HG03457 (cell line): Measurements from ENCODE around the gene CHD9.
"Not testable (repeated sequence)": the region's sequence is repeated elsewhere in the genome, so short reads cannot be mapped to it uniquely, and the experiment has no call there.

Experiments used
- ATAC-seq: cut with Tn5 transposase; IDR thresholded peaks from one replicate; pipeline ENCODE4 v1.9.1; 2021; ENCODE audit warnings: moderate number of reproducible peaks; ENCODE audit not compliant: unreplicated experiment

Gene CHD9

GRCh38 chr16:53069772-53070171, 15.0 kb downstream of the CHD9 start:
- ATAC-seq: no peak

GRCh38 chr16:53071748-53072301, 17.0 kb downstream of the CHD9 start:
- no peak for ATAC-seq

- ATAC-seq: no peak
Measured at GRCh38 chr16:53073022-53073421, 18.2 kb downstream of the CHD9 start.

DNA sequence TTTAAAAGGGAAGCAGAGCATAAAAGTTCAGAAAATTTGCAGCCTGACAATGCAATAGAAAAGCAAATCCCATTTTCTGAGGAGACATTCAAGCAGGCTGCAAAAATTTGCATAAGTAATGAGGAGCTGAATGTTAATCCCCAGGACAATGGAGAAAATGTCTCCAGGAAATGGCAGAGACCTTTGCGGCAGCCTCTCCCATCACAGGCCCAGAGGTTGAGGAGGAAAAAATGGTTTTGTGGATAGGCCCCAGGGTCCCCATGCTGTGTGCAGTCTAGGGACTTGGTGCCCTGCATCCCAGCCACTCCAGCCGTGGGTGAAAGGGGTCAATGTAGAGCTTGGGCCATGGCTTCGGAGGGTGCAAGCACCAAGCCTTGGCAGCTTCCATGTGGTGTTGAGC, 19.5 kb downstream of the CHD9 start:
- not testable (repeated sequence) for ATAC-seq

DNA sequence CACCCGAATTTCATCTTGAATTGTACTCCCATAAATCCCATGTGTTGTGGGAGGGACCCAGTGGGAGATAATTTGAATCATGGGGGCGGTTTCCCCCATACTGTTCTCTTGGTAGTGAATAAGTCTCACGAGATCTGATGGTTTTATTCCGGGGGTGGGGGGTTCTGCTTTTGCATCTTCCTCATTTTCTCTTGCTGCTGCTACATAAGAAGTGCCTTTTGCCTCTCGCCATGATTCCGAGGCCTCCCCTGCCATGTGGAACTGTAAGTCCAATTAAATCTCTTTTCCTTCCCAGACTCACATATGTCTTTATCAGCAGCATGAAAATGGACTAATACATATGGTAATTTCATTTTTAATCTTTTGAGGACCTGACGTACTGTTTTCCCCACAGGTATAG, 20.7 kb downstream of the CHD9 start:
- not testable (repeated sequence) for ATAC-seq

DNA sequence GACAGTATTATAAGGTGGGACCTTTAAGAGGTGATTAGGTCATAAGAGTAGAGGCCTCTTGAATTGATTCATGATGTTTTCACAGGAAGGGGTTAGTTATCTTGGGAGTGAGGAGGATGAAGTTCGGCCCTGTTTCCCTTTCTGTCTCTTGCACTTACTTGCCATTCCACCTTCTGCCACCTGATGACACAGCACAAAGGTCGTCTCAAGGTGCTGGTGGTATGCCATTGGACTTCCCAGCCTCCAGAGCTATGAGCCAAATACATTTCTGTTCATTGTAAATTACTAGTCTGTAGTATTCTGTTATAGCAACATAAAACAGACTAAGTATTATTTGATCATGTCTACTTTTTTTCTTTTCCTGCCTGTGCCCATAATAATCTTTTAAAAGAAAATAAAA, 23.5 kb downstream of the CHD9 start:
- no peak for ATAC-seq

DNA sequence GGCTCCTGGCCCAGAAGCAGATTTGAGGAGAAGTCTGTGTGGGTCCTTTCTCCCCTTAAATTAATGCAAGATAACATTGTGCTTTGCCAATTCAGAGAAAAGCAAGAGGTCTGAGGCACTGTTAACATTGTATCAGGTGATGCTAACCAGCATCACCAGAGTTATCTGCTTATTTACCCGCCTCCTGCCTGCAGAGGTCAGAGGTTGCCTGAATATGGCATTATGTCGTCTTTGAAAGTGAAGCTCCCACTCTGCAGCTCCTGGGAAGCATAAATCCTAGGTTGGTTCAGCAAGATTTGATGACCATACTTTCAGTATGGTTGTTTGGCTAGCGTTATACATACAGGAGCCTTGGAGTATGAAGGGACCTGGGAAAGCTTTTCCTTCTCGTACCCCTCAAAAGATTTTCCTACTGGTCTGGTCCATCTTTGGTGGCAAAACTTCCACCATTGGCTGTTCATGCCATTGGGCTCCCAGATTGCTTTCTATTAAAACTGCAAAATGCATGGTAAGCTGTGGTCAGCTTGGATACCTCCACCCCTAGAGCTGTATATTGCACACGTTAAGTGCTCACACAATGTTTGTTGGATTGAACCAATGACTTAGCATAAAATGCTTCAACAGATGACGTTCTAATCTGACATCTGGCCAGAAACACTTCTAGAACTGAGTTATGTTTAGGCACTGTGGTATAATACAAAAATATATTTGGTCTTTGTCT, 24.1 kb downstream of the CHD9 start:
- ATAC-seq: no peak

- no peak for ATAC-seq
Measured at GRCh38 chr16:53080345-53081031, 25.7 kb downstream of the CHD9 start.

- ATAC-seq: no peak
Measured at GRCh38 chr16:53081032-53081424, 26.2 kb downstream of the CHD9 start.

GRCh38 chr16:53081686-53082407, 27.1 kb downstream of the CHD9 start:
- no peak for ATAC-seq

DNA sequence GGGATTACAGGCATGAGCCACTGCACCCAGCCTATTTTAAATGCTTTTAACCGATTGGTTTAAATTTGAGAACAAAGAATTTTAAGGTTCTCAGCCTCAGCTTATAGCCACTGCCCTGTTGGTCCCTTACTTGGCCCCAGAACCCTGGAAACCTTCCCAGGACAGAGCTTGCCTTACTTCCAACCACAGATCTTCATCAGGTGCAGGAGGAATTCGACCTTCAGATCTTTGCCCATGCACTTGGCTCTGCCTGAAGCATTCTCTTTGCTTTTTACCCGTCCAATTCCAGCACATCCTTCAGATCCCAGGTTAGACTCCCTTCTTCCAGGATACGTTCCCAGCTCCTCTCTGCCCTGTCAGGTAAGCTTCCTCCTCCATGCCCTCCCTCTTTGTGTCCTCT, 27.7 kb downstream of the CHD9 start:
- ATAC-seq: no peak

GRCh38 chr16:53083119-53083518, 28.3 kb downstream of the CHD9 start:
- no peak for ATAC-seq

DNA sequence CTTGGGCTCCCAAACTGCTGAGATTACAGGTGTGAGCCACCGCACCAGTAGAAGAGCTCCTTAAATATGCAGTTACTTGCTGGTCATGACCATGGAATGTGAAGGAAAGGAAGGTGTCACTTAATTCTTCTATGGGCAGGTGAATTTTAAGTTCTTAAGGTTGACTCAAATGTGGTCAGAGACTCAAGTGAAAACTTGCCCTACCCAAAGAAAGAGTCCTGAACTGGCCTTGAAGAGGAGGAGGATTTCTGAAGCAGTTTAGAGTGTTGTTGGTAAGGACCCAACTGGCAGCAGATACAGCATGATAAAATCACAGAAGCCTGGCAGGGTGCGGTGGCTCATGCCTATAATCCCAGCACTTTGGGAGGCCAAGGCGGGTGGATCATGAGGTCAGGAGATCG, 29.4 kb downstream of the CHD9 start:
- ATAC-seq: no peak

GRCh38 chr16:53084746-53085334, 30.0 kb downstream of the CHD9 start:
- no peak for ATAC-seq

DNA sequence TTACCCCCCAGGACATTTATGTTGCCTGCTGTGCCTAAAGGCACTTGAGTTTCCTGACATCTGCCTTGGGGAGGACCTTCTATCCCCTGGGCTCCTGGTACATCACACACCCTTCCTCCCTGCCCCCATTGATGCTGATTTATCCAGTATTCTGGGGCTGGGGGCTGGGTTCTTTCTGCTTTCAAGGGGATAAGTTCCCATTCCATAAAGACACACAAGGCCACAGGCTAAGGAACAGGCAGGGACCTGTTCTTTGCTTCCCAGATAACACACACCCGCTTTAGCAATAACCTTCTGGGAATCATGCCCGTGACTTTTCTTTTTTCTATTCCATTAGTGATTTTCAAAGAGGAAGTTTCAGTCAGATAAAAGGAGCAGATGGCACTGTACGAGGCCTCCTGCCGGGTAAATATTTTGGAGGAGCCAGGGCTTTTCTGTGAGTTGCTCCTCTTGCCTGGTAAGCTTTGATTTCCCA, 30.6 kb downstream of the CHD9 start:
- no peak for ATAC-seq

DNA sequence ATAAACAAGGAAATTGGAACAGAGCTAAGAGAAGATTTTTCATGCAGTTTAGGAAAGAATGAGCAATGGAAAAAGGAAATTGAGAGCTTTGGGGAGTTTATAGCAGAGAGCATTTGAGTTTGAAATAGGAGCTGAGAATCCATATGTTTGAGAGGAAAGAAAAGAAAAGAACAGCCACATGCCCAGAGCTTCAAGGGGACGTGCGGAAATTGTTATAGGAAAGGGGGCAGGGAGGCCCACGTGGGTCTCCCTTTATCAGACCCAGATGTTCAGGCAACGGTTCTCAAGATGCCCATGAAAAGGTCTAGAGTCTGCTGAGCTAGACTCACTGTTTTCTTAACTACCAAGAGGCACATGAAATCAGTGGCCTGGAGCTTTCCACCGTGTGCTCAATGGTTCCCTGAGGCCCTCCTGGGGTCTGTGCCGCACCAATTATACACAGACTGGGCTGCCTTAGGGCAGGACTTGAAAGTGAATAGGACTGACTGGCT, 31.2 kb downstream of the CHD9 start:
- ATAC-seq: no peak

- ATAC-seq: no peak
Measured at GRCh38 chr16:53087101-53087500, 32.3 kb downstream of the CHD9 start.

DNA sequence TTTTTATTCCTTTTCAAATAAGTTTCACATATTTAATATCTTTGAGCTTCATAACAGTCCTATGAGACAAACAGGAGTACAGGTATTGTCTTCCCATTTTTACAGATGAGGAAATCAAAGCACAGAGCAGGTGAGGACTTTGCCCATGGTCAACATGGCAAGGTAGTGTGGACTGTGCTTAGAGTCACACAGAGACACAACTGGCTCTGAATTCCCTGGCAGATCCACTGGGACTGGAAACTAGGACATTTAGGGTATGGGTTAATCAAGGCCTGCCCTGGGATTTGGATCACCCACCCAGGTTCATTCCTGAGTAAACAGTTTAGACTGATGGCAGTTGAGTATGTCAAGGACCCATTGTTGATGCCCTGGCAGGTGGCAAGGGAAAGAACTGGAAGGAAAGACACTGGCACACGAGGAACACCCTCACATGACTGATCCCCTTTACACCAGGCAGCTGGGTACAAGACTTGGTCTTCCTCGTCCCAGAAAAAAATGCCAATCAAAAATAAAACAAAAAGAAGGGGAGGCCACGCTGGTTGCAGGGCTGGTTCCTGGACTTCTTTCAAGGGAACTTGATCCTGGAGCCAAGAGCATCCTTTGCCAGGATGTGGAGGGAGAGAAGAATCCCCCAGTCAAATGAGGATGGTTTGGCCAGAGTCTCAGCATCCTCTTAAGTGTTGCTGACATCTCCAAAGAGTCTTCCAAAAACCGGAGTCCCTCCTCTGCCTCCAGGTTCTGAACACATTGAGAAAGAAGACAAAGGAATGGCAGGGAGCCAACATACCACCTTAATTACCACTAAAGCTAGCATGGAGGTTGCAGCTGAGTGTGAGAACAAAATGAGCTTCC, 34.9 kb downstream of the CHD9 start:
- ATAC-seq: no peak

DNA sequence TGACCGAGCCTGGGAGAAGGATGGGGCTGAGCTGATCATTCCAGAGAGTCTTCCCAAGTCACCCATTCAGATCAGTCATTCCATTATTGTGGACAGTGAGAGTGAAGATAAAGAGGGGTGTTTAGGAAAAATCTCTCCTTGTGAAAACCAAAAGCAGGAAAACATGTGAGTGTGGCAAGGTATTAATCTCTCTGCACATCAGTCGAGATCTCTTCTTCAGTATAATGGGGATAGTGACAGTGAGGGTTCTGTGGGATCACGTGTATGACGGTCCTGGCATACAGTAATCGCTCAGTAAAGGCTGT, 35.4 kb downstream of the CHD9 start:
- ATAC-seq: no peak
